Limb (tissue), 2 donors: ENCODE data around the gene SCT.

ENCODE experiments used
- DNase-seq, 2 donors: peaks; one replicate each; pipeline ENCODE4 v3.0.0-alpha.2; 2016; ENCODE audit errors: extremely low spot score in 2 of 2

Gene SCT

DNA sequence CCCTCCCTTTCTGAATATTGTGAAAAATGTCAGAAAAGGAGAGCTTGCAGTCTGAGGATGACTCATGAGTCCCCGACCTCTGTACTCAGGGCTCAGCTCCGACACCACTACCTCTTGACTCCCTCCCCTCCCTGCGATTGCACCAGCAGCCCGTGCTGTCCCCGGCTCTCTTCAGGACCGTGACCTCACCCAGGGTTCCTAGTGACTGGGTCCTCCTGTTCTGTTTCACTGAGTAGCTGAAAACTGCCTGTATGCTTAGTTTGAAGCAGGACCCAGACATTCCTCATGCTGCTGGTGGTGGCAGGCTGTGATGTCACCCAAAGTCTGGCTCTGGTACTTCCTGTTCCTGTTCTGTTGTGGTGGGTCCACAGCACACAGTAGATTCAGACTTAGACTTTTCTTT lies 39.0 kb downstream of the SCT start:
- DNase-seq: no peak

GRCh38 chr11:587546-587945 lies 39.4 kb downstream of the SCT start:
- DNase-seq: no peak

DNA sequence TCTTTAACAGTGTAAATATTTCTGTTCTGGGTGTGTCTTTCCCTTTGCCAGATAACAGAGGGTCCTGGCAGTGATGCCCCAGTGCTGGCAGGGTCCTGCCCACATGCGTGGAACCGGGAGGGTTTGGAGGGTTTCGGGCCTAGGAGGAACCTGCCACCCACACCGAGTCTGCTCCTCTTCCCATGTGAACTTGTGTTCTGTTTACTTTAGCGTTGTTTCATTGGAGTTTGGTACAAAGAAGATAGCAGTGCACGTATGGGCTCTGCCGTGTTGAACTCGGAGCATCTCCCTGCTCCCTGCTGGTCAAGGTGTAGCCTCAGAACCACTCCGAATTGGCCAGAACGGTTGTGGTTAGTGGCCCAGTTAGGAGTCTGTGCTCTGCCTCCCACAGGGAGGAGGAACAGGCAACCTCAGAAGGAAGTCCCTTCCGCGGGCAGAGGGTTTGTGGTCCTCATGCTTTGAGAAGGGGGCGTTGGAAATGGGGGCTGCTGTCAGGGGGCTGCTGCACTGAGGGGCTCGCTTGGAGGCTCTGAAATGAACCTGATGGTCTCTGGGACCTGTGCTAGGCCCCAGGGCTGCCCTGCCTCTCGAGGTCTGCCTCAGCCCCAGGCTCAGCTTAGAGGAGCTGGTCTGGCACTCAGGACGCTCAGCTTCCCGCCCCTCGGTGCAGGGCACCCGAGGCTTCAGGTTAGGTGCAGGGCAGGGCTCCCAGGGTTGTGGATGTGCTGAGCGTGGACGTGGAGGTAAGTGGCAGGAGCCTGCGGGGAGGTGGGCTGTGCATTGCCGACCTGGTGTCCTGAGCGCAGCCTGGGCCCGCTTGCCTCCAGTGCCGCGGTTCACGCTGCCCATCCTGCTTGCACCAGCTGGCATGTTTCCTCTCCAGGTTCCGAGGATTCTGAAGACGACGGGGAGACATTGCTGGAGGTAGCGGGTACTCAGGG lies 40.3 kb downstream of the SCT start:
- DNase-seq: no peak

- no peak for DNase-seq
These were observed 42.7 kb downstream of the SCT start for GRCh38 chr11:584287-584686.

- DNase-seq: no peak
These were observed 45.2 kb downstream of the SCT start for GRCh38 chr11:581752-582151.

GRCh38 chr11:581342-581741 lies 45.6 kb downstream of the SCT start:
- DNase-seq: no peak

DNA sequence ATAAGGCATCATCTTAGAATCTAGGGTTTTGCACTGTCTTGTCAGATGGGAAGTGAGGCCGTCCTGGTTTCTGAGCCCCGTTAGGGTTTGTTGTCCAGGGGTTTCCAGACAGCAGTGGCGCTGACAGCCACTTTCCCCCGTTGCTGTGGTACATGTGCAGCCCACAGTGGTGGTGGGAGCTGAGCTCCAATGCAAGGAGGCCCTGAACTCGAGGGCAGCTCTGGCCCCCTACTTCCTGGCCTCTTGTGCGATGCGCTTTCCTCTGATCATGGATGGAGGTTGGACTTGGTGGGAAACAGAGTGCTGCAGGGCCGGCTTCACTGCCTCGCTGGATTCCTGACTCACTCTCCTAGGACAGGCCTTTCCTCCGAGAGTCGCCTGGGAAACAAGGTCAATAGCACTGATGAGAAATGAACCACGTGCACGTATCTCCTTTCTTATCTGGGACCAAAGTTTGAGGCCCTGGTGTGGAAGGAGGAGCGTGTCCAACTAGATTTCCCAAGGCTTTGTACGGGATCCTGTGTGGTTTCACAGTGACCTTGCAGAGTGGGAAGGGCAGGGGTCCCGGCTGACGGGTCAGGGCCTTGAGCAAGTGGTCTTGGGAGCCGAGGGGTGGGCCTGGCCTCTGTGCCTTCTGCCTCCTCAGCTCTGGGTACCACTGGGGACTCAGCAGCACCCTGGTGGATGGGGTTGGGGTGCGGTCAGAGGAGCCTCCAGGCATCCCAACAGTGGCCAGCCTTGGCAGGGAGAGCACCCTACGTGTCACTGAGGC lies 47.0 kb downstream of the SCT start:
- DNase-seq: no peak

- DNase-seq: no peak
These were observed 48.5 kb downstream of the SCT start for GRCh38 chr11:578276-579035.

GRCh38 chr11:577611-577894 lies 49.4 kb downstream of the SCT start:
- DNase-seq: no peak

DNA sequence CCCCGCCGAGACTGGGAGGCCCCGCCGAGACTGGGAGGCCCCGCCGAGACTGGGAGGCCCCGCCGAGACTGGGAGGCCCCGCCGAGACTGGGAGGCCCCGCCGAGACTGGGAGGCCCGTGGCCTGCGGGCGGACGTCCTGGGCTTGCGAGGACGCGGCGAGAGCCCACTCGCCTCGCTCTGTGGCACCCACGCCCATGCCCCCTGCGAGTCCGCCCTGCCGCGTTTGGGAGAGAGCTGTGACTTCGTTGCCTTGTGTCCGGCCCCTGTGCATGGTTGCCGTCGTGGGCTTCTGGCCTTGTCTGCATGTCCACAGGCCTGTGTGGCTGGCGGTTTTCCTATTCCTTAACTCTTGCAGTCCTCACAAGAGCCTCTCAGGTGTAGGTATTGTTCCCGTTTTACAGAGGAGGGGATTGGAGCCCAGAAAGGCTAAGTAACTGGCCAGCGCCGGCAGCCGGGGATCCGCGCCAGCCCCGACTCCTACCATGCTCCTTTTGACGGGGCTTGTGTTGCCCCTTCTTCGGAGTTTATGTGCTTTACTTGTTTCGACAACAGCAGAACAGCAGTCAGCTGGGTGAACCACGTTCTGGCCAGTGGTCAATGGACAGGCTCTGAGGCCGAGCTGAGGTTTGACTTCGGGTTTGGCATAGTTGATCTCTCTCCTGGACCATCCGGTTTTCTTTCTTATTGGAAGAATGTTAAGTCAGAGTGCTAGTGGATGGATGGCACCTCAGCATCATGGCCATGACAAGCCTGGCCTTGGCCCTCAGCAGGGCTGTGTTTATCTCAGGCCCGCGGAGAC lies 50.0 kb downstream of the SCT start:
- no peak for DNase-seq
